Choroid plexus epithelial cell (primary cell): ENCODE results near the gene NHSL2.
A peak's percentile ranks its signal among the peaks of the same experiment; 100 is the strongest.

ENCODE experiments used
- DNase-seq: peaks from one replicate; pipeline ENCODE4 v3.0.0-alpha.2; 2010; ENCODE audit warnings: low read depth
- H3K4me3 ChIP-seq: 2 replicates; pipeline ENCODE4 v1.5.1; 2011; ENCODE audit warnings: low read depth, mild to moderate bottlenecking, control low read depth, low read length, moderate library complexity
- CTCF ChIP-seq: conservative IDR thresholded peaks from 2 replicates; pipeline ENCODE4 v1.5.1; 2011; ENCODE audit warnings: low read depth, mild to moderate bottlenecking, control low read depth, inconsistent platforms, low read length, moderate library complexity

The NHSL2 gene

DNA sequence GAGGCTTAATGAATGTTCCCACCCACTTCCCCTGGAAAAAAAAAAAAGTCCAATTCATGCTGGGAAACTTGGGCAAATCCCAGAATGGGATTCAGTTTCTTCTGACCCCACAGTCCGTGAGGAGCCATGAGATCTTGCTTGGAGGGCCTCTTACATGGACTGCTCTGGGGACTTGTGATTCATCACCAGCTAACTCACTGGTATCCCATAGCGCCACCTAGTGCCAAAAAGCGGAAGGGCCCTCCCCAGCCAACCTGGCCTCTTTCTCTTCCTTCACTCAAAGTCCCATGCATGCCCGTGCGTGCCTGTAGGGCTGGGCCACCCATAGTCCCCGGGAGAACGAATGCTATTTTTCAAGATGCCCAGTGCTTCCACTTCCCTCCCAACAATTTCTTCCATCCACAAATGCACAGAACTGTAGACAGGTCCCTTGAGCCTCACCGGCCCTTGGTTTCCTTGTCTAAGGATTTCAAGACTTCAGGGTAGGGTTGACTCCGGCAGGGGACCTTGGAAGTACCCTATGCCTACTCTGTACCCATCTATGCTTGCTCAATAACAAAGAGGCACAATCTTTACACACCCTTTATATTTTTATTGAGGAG lies 216.0 kb downstream of the NHSL2 start:
- no peak overlapping the region for H3K4me3 ChIP-seq
- peak; percentile 84 for DNase-seq
- TF ChIP-seq CTCF, result peak; percentile 85

GRCh38 chrX:72127332-72127731 lies 216.7 kb downstream of the NHSL2 start:
- TF ChIP-seq CTCF, result no peak
- DNase-seq, result no peak
- H3K4me3 ChIP-seq, result no peak overlapping the region

DNA sequence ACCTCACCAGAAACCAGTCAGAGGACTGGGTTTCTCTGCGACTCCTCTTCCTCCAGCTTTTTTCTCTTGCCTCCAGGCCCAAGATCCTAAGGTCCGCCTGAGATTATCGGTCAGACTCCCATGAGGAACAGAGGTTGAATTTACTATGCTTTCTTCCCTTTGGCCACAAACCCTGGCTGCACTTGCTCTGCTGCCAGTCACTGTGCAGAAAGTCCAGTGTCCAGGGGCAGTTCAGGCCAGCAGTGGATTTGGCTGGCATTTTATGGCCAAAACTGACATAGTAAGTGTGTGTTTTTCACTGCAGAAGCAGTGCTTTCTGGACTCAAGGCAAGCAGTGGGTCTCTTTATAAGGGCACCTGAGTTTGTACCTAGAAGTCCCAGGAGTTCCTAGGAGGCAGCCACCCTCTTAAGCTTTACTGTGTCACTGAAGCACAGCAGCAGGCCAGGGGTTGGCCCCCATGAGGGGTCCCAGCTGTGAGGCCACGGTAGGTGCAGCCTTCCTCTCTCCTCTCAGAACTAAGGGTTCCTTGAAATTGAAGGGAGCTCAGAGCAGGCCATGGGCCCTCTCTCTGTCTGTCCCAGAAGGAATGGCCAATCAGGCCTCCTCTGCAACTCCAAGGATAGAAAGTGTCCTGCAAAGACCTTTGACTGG lies 217.7 kb downstream of the NHSL2 start:
- DNase-seq, result no peak
- no peak overlapping the region for H3K4me3 ChIP-seq
- TF ChIP-seq CTCF, result no peak

DNA sequence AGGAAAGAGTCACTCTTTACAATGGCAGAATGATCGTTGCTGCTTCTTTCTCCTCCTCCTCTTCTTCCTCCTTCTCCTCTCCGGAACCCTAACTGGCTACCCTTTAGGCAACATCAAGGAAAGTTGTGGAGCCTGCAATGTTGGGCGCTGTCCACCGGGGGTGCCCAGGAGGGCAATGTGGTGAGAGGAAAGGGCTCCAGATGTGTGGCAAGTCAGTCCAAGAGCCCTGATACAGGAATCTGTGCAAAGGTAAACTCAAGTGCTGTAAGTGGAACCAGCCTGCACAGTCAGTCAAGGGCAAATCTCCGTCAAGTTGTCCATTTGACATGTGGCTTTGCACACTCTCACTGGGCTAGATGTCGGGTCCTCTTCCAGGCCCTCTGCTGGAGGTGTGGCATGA lies 218.2 kb downstream of the NHSL2 start:
- DNase-seq, result peak; percentile 19
- no peak overlapping the region for H3K4me3 ChIP-seq
- TF ChIP-seq CTCF, result peak; percentile 48

DNA sequence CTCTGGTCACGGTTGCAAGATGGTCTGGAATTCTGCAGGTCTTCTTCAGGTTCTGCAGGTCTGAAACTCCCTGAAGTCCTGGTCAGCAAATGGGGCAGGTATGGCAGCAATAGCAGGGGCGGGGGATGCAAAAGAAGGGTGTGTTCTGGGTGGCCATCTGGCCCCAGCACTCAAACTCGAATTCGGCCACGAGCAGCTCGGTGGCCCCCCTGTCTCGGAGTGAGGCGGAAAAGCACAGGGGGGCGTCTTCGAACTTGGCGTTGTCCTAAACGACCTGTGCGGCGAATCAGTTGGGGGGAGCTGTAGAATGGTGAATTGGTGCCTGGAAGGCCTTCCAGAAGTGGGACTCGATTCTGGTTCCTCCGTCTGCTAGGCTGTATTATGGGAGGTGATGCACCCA lies 219.0 kb downstream of the NHSL2 start:
- H3K4me3 ChIP-seq, result no peak overlapping the region
- no peak for DNase-seq
- TF ChIP-seq CTCF, result no peak

DNA sequence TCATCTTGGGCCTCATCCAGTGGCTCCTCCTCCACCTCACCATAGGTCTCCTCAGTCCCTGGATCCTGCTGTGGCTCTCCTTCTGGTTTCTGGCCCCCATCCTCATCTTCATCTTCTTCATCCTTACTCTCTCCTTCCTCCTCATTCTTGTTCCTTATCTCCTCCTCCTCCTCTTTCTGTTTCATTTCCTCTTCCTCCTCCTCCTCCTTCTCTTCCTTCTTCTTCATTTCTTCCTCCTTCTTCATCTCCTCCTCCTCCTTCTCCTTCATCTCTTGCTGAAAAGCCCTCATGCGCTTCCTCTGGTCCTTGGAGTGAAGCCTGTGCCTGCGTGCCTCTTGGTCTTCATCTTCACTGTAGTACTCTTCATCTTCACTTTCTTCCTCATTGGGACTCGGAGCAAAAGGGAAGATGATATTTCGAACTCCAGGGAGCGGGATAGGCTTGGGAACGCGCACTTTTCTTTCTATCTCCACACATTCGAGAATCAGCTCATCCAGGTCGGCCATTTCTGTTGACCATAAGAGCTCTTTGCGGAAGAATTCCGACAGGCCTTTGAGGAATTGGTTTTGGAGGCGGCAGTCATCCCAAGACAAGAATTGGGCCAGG lies 219.6 kb downstream of the NHSL2 start:
- DNase-seq, result no peak
- no peak overlapping the region for H3K4me3 ChIP-seq
- TF ChIP-seq CTCF, result no peak
